Neuron (in vitro differentiated cells): ENCODE data around the gene COL21A1.

ENCODE experiments used
- H2AFZ ChIP-seq: one replicate; pipeline ENCODE4 v1.6.1; 2013; ENCODE audit warnings: low read depth, mild to moderate bottlenecking, inconsistent platforms, low read length, moderate library complexity
- H3K27me3 ChIP-seq: one replicate; pipeline ENCODE4 v1.6.1; 2013; ENCODE audit warnings: low read length; ENCODE audit not compliant: insufficient read depth
- H3K36me3 ChIP-seq: one replicate; pipeline ENCODE4 v1.6.1; 2013; ENCODE audit warnings: low read length; ENCODE audit not compliant: insufficient read depth
- H3K4me1 ChIP-seq: one replicate; pipeline ENCODE4 v1.6.1; 2013; ENCODE audit warnings: low read length; ENCODE audit not compliant: insufficient read depth
- H3K4me3 ChIP-seq: 2 replicates; pipeline ENCODE4 v1.5.1; 2013; ENCODE audit warnings: mild to moderate bottlenecking, low read length, moderate library complexity
- H3K9me3 ChIP-seq: one replicate; pipeline ENCODE4 v1.6.1; 2013; ENCODE audit warnings: low read length

COL21A1 gene

DNA sequence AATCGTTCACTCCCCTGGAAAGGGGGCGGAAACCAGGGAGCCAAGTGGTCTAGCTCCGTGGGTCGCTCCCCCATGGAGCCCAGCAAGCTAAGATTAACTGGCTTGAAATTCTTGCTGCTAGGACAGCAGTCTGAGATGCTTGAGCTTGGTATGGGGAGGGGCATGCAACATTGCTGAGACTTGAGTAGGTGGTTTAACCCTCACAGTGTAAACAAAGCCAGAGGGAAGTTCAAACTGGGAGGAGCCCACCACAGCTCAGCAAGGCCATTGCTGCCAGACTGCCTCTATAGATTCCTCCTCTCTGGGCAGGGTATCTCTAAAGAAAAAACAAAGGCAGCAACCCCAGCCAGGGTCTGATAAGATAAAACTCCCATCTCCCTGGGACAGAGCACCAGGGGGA lies 43.2 kb downstream of the COL21A1 start:
- H3K27me3 ChIP-seq: no peaks in the 10 kb centered on the region
- no peak overlapping the region for H2AFZ ChIP-seq
- H3K9me3 ChIP-seq: no peaks in the 10 kb centered on the region
- H3K4me3 ChIP-seq: no peak overlapping the region
- H3K36me3 ChIP-seq: no peaks in the 10 kb centered on the region
- H3K4me1 ChIP-seq: no peaks in the 10 kb centered on the region

DNA sequence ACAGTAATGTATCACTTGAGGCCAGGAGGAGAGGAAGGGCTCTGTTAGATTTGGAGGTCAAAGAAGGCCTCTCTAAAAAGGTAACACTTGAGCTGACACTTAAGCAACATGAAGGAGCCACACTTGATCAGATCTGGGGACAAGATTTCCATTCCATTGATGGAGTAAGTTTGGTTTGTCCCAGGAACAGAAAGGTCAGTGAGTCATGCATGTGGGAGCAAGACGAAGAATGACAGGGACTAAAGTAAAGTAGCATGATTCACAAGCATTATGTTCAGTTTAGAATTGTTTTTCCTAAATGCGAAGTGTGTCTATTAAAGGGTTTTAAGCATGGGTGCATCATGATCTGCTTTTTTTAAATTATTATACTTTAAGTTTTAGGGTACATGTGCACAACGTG lies 47.4 kb downstream of the COL21A1 start:
- H2AFZ ChIP-seq: no peak overlapping the region
- H3K4me3 ChIP-seq: no peak overlapping the region
- H3K4me1 ChIP-seq: no peaks in the 10 kb centered on the region
- no peaks in the 10 kb centered on the region for H3K9me3 ChIP-seq
- no peaks in the 10 kb centered on the region for H3K36me3 ChIP-seq
- no peaks in the 10 kb centered on the region for H3K27me3 ChIP-seq

DNA sequence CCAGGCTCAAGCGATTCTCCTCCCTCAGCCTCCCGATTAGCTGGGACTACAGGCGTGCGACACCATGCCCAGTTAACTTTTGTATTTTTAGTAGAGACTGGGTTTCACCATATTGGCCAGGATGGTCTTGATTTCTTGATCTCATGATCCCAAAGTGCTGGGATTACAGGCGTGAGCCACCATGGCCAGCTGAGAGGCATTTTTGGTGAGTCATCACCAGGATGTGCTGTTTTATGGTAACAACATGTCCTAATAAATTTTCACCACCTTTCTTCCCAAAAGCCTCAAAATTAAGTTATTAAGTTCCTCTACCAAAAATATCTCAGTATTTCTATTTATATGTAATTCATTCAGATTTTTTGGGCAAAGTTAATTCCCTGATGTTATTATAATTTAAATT lies 53.5 kb downstream of the COL21A1 start:
- no peak overlapping the region for H3K4me3 ChIP-seq
- no peaks in the 10 kb centered on the region for H3K36me3 ChIP-seq
- H3K4me1 ChIP-seq: no peaks in the 10 kb centered on the region
- no peaks in the 10 kb centered on the region for H3K27me3 ChIP-seq
- no peaks in the 10 kb centered on the region for H3K9me3 ChIP-seq
- H2AFZ ChIP-seq: no peak overlapping the region

DNA sequence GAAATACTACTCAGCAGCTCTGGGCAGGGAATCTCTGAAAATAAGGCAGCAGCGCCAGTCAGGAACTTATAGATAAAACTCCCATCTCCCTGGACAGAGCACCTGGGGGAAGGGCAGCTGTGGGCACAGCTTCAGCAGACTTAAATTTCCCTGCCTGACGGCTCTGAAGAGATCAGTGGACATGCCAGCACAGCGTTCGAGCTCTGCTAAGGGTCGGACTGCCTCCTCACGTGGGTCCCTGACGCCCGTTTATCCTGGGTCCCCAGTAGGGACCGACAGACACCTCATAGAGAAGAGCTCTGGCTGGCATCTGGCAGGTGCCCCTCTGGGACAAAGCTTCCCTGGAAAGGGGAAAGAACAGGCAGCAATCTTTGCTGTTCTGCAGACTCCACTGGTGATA lies 59.0 kb downstream of the COL21A1 start:
- no peaks in the 10 kb centered on the region for H3K9me3 ChIP-seq
- no peak overlapping the region for H3K4me3 ChIP-seq
- no peaks in the 10 kb centered on the region for H3K36me3 ChIP-seq
- no peaks in the 10 kb centered on the region for H3K27me3 ChIP-seq
- H3K4me1 ChIP-seq: no peaks in the 10 kb centered on the region
- no peak overlapping the region for H2AFZ ChIP-seq

DNA sequence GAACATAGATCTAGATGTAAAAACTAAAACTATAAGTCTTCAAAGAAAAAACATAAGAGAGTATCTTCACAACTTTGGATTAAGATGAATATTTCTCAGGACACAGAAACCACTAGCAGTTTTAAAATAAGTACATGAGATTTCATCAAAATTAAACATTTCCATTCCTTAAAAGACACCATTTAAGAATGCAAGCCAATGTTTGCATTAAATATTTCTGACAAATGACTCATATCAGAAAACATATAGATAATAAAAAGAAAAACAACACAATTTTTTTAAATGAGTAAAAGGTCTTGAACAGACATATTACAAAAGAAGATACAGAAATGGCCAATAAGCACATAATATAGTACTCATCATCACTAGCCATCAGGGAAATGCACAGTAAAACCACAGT lies 59.7 kb downstream of the COL21A1 start:
- H3K4me1 ChIP-seq: no peaks in the 10 kb centered on the region
- no peaks in the 10 kb centered on the region for H3K27me3 ChIP-seq
- no peak overlapping the region for H2AFZ ChIP-seq
- H3K9me3 ChIP-seq: no peaks in the 10 kb centered on the region
- no peaks in the 10 kb centered on the region for H3K36me3 ChIP-seq
- H3K4me3 ChIP-seq: no peak overlapping the region

DNA sequence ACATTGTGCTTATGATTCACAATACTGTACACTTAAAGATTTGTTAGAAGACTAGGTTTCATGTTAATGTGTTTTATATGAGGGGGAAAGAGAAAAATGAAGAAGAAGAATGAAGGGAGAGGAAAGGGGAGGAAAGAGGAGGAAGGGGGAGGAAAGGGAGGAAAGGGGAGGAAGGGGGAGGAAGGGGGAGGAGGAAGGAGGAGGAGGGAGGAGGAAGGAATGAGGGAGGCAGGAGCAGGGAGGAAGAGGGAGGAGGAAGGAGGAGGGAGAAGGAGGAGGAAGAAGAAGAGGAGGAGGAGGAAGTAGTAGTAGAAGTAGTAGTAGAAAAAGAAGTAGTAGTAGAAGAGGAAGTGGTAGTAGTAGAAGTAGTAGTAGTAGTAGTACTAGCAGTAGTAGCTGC lies 70.6 kb downstream of the COL21A1 start:
- Histone ChIP-seq H2AFZ (no peak overlapping the region), H3K4me1 (no peaks in the 10 kb centered on the region), H3K4me3 (no peak overlapping the region), H3K9me3 (no peaks in the 10 kb centered on the region), H3K36me3 (no peaks in the 10 kb centered on the region), H3K27me3 (no peaks in the 10 kb centered on the region)

DNA sequence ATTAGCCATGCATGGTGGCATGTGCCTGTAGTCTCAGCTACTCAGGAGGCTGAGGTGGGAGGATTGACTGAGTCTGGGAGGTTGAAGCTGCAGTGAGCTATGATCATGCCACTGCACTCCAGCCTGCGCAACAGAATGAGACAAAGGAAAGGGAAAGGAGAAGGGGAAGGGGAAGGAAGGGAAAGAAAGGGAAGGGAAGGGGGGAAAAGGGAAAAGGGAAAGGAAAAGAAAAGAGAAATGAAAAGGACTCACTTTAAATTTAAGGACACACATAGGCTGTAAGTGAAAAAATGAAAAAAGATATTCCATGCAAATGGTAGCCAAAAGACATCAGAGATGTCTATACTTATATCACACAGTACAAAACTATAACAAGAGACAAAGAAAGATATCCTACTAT lies 74.2 kb downstream of the COL21A1 start:
- H3K4me3 ChIP-seq: no peak overlapping the region
- no peaks in the 10 kb centered on the region for H3K36me3 ChIP-seq
- H3K4me1 ChIP-seq: no peaks in the 10 kb centered on the region
- H2AFZ ChIP-seq: no peak overlapping the region
- H3K27me3 ChIP-seq: no peaks in the 10 kb centered on the region
- no peaks in the 10 kb centered on the region for H3K9me3 ChIP-seq

DNA sequence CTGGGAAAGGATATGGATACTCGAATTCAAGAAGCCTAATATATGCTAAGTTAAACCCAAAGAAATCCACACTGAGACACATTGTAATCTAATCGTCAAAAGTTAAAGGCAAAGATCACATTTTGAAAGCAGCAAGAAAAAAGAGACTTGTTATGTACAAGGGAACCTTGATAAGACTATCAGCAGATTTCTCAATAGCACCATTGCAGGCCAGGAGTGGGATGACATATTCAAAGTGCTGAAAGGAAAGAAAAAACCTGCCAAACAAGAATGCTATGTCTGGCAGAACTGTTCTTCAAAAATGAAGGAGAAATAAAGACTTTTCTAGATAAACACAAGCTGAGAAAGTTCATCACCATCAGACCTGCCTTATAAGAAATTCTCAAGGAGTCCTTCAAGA lies 75.2 kb downstream of the COL21A1 start:
- no peaks in the 10 kb centered on the region for H3K4me1 ChIP-seq
- no peak overlapping the region for H2AFZ ChIP-seq
- no peaks in the 10 kb centered on the region for H3K9me3 ChIP-seq
- H3K27me3 ChIP-seq: no peaks in the 10 kb centered on the region
- H3K4me3 ChIP-seq: no peak overlapping the region
- H3K36me3 ChIP-seq: no peaks in the 10 kb centered on the region

DNA sequence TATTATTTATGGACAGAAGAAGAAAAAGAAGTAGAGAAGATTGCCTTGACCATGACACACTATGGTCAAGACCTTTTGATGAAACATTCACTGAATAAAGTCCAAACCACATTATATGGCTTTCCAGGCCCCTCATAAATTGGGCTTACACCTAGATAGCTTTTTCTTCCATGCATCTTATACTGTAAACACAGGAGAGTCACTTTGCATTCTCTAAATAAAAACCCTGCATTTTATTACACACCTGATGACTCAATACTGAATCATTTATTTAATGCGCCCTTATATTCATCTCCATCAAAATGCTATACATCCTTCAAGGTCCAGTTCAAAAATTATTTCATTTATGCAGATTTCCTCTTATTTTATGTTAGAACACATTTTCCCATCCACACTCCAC lies 78.0 kb downstream of the COL21A1 start:
- Histone ChIP-seq H3K4me3 (no peak overlapping the region), H3K36me3 (no peaks in the 10 kb centered on the region), H2AFZ (no peak overlapping the region), H3K27me3 (no peaks in the 10 kb centered on the region), H3K9me3 (no peaks in the 10 kb centered on the region), H3K4me1 (no peaks in the 10 kb centered on the region)

DNA sequence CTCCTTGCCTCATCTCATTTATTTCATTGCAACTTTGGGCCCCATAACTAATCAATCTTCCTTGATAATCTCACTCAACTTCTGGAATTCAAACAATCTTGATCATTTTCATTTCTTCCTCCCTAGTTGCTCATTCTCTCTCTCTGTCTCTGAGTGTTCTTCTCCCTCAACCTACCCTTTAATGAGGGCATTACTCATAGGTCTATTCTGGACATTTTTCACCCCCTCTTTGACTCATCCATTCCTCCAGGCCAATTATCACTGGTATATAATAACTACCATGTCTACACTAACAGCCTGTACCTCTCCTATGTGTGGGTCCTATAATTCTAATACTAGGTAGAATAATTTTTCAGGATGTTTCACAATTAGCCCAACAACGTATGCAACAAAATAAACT lies 78.8 kb downstream of the COL21A1 start:
- Histone ChIP-seq H2AFZ (no peak overlapping the region), H3K27me3 (no peaks in the 10 kb centered on the region), H3K9me3 (no peaks in the 10 kb centered on the region), H3K4me1 (no peaks in the 10 kb centered on the region), H3K36me3 (no peaks in the 10 kb centered on the region), H3K4me3 (no peak overlapping the region)

DNA sequence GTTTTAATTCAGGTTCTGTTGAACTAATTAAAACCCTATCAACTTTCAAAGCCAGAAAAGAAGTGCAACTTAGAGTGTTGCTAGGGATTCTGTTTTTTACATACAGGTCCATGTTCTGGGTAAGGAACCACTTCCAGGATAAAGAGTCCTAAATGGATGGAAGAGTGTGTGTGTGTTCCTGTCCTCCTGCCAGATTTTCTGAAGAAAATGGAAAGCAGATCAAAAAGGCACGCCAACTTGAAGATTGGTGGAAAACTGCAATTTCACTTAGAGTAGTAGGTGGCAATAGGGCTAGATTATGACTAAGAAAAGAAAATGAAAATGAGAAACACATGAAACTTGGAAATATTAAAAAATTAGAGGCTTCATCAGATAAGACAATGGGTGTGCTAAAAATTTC lies 85.3 kb downstream of the COL21A1 start:
- H2AFZ ChIP-seq: no peak overlapping the region
- no peaks in the 10 kb centered on the region for H3K27me3 ChIP-seq
- H3K4me3 ChIP-seq: no peak overlapping the region
- H3K4me1 ChIP-seq: no peaks in the 10 kb centered on the region
- no peaks in the 10 kb centered on the region for H3K9me3 ChIP-seq
- H3K36me3 ChIP-seq: no peaks in the 10 kb centered on the region

DNA sequence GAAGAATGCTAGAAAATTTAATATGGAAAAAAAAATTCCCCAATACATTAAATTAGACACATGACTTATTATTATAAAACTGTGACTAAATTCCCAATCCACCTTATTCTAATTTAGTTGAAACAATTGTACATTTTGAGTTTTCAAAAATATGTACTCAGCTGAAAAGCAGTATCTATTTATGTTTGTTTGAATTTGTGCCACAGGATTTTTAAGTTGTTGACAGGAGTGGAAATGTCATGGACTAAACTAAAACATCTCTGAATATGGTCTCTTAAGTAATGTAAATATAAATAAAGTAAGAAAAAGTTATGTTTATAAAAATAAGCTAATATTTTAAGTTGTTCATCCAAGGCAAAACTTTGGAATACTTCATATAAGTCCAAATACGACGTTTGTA lies 86.9 kb downstream of the COL21A1 start:
- H3K9me3 ChIP-seq: no peaks in the 10 kb centered on the region
- no peaks in the 10 kb centered on the region for H3K27me3 ChIP-seq
- H2AFZ ChIP-seq: no peak overlapping the region
- no peaks in the 10 kb centered on the region for H3K4me1 ChIP-seq
- H3K4me3 ChIP-seq: no peak overlapping the region
- no peaks in the 10 kb centered on the region for H3K36me3 ChIP-seq

DNA sequence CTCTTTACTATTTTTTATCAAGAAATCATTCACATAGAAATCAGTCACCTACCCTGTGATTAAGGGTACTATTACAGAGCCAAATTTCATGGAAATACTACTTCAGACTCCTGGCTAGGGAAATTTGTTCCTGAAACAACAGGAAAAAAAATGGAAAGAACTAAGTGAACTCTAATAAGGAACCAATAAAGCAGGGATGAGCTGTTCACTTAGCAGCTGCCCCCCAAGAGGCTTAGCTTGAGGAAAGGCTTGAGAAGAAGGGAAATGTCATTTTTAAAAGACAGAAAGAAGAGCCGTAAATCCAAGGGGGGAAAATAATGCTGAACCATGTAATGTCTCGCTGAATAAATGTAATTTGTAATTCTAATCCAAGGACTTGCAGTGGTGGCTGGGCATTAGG lies 88.8 kb downstream of the COL21A1 start:
- Histone ChIP-seq H3K4me1 (no peaks in the 10 kb centered on the region), H3K4me3 (no peak overlapping the region), H3K27me3 (no peaks in the 10 kb centered on the region), H3K9me3 (no peaks in the 10 kb centered on the region), H3K36me3 (no peaks in the 10 kb centered on the region), H2AFZ (no peak overlapping the region)

DNA sequence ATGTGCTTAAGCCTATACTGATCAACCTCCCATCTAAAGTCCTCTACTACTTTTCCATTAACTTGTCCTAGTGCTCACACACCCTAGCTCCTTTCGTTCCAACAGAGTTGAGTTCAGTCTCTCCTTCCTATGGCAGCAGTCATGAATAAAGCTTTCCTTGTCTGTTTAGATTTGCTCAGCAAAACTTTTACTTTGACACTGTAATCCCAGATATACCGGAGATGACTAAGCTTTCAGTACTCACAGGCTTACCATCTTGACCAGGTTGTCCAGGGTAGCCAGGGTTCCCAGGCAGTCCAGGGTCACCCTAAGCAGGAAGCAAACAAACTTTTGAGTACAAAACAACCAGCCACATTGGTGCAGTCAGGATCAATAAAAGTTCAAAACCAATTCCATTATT lies 90.7 kb downstream of the COL21A1 start:
- no peaks in the 10 kb centered on the region for H3K27me3 ChIP-seq
- no peak overlapping the region for H3K4me3 ChIP-seq
- no peaks in the 10 kb centered on the region for H3K4me1 ChIP-seq
- no peaks in the 10 kb centered on the region for H3K9me3 ChIP-seq
- H2AFZ ChIP-seq: no peak overlapping the region
- H3K36me3 ChIP-seq: no peaks in the 10 kb centered on the region
